ENCODE measurements around the gene BPI. TPM values are rescaled to one million over a fixed set of nuclear protein-coding genes. Genes with fewer than 3 reads are reported as not detected.

Gene BPI
- total RNA-seq, 1 experiment from 2014 or later = not detected

GRCh38 chr20:38315290-38315966 is 11.5 kb downstream of the BPI start:
- CTCF ChIA-PET = no interaction called here
- no peaks in the 10 kb centered on the region for H3K9me3 ChIP-seq (ENCODE audit: control insufficient read depth in 1 of 2, insufficient read depth in 1 of 2, low read depth in 1 of 2, low read length in 2 of 2)
- DNase-seq (ENCODE audit: low read depth, low spot score) (no peak), ATAC-seq (no peak)
- POLR2A ChIA-PET = no interaction called here
- RAD21 ChIA-PET (ENCODE audit: low non-redundant PET in 1 of 2, low total read pairs in 2 of 2, uncharacterized antibody in 2 of 2, unreplicated experiment in 2 of 2) = no interaction called here
- H3K4me1 ChIP-seq (ENCODE audit: control insufficient read depth in 1 of 2, insufficient read depth in 2 of 2, low read length in 2 of 2) = no peaks in the 10 kb centered on the region
- H3K79me2 ChIP-seq (ENCODE audit: insufficient read depth, low read length) = no peaks in the 10 kb centered on the region
- H3K4me2 ChIP-seq (ENCODE audit: low read length) = no peak overlapping the region
- peaks cover 17% of the 10 kb centered on the region; the same call in 1 of the 2 replicates for H3K27me3 ChIP-seq (ENCODE audit: insufficient read depth, low read length)
- H3K9ac ChIP-seq (ENCODE audit: low read length) = no peak overlapping the region
- no peak for TF ChIP-seq ZFX (IDR thresholded peaks at IDR 0.05)
- no peak for TF ChIP-seq EGR1 (IDR thresholded peaks at IDR 0.05; ENCODE audit: low read depth)
- TF ChIP-seq ELF1 (IDR thresholded peaks at IDR 0.05; ENCODE audit: borderline replicate concordance, low read depth) = no peak
- no peak for TF ChIP-seq TCF7L2 (IDR thresholded peaks at IDR 0.05; ENCODE audit: borderline replicate concordance, extremely low read depth, insufficient read depth, insufficient read length)
- no peak for TF ChIP-seq POLR2A (IDR thresholded peaks at IDR 0.05; ENCODE audit: borderline replicate concordance, extremely low read depth, insufficient read depth, insufficient read length)
- TF ChIP-seq CBX3 (IDR thresholded peaks at IDR 0.05; ENCODE audit: low read depth) = no peak
- no peaks in the 10 kb centered on the region for H4K20me1 ChIP-seq (ENCODE audit: insufficient read depth)
- H3K9me2 ChIP-seq (ENCODE audit: insufficient read depth) = no peaks in the 10 kb centered on the region
- H2AFZ ChIP-seq (ENCODE audit: low read depth, low read length, poor library complexity, severe bottlenecking) = no peak overlapping the region
- no peak overlapping the region for H3K27ac ChIP-seq (ENCODE audit: low read depth, low read length)
- H3K36me3 ChIP-seq (ENCODE audit: control insufficient read depth in 1 of 2, insufficient read depth in 2 of 2, low read length in 2 of 2) = no peaks in the 10 kb centered on the region
- BruUV-seq (replicated peaks) = no TSS peak
- H3K4me3 ChIP-seq (replicated peaks in 1 of 2; ENCODE audit: low read depth in 1 of 2, low read length in 2 of 2) = no peak overlapping the region
- intact Hi-C loops (cut with micrococcal nuclease) = no loop called here

- no peaks in the 10 kb centered on the region for H3K9me2 ChIP-seq (ENCODE audit: insufficient read depth)
- no peak overlapping the region for H3K9ac ChIP-seq (ENCODE audit: low read length)
- no peak for TF ChIP-seq SIN3A (IDR thresholded peaks at IDR 0.05; ENCODE audit: low read depth)
- no peak for TF ChIP-seq EGR1 (IDR thresholded peaks at IDR 0.05; ENCODE audit: low read depth)
- no peak for TF ChIP-seq MAX (IDR thresholded peaks at IDR 0.05)
- no peak for TF ChIP-seq JUND (IDR thresholded peaks at IDR 0.05)
- TF ChIP-seq ATF3 (IDR thresholded peaks at IDR 0.05) = no peak
- no peak for TF ChIP-seq REST (IDR thresholded peaks at IDR 0.05; ENCODE audit: low read depth)
- TF ChIP-seq ZNF274 (IDR thresholded peaks at IDR 0.05; ENCODE audit: low read depth, low read length) = no peak
- no peak for TF ChIP-seq ZBTB33 (IDR thresholded peaks at IDR 0.05; ENCODE audit: extremely low read depth, insufficient replicate concordance, low read length)
- no peak for TF ChIP-seq CBX3 (IDR thresholded peaks at IDR 0.05; ENCODE audit: low read depth)
- TF ChIP-seq SRF (IDR thresholded peaks at IDR 0.05; ENCODE audit: low read depth) = no peak
- no peak for TF ChIP-seq SP1 (IDR thresholded peaks at IDR 0.05; ENCODE audit: low read depth)
- TF ChIP-seq ZFX (IDR thresholded peaks at IDR 0.05) = no peak
- TF ChIP-seq POLR2A (IDR thresholded peaks at IDR 0.05; ENCODE audit: borderline replicate concordance, extremely low read depth, insufficient read depth, insufficient read length) = no peak
- peaks cover 8% of the 10 kb centered on the region; the same call in 1 of the 2 replicates for H3K27me3 ChIP-seq (ENCODE audit: insufficient read depth, low read length)
- no peak overlapping the region for H3K4me2 ChIP-seq (ENCODE audit: low read length)
- CTCF ChIA-PET = no interaction called here
- no peaks in the 10 kb centered on the region for H4K20me1 ChIP-seq (ENCODE audit: insufficient read depth)
- H3K79me2 ChIP-seq (ENCODE audit: insufficient read depth, low read length) = no peaks in the 10 kb centered on the region
- no peaks in the 10 kb centered on the region for H3K9me3 ChIP-seq (ENCODE audit: control insufficient read depth in 1 of 2, insufficient read depth in 1 of 2, low read depth in 1 of 2, low read length in 2 of 2)
- BruUV-seq (replicated peaks) = no TSS peak
- H3K4me1 ChIP-seq (ENCODE audit: control insufficient read depth in 1 of 2, insufficient read depth in 2 of 2, low read length in 2 of 2) = no peaks in the 10 kb centered on the region
- H3K4me3 ChIP-seq (replicated peaks in 1 of 2; ENCODE audit: low read depth in 1 of 2, low read length in 2 of 2) = no peak overlapping the region
- H2AFZ ChIP-seq (ENCODE audit: low read depth, low read length, poor library complexity, severe bottlenecking) = no peak overlapping the region
- DNase-seq (ENCODE audit: low read depth, low spot score) (no peak), ATAC-seq (no peak)
- H3K27ac ChIP-seq (ENCODE audit: low read depth, low read length) = no peak overlapping the region
- POLR2A ChIA-PET = no interaction called here
- no peaks in the 10 kb centered on the region for H3K36me3 ChIP-seq (ENCODE audit: control insufficient read depth in 1 of 2, insufficient read depth in 2 of 2, low read length in 2 of 2)
- intact Hi-C loops (cut with micrococcal nuclease) = no loop called here
- RAD21 ChIA-PET (ENCODE audit: low non-redundant PET in 1 of 2, low total read pairs in 2 of 2, uncharacterized antibody in 2 of 2, unreplicated experiment in 2 of 2) = no interaction called here
These were observed 12.4 kb downstream of the BPI start for GRCh38 chr20:38316341-38316740.
